Measurements from ENCODE around the gene OSBPL8.

Gene OSBPL8

DNA sequence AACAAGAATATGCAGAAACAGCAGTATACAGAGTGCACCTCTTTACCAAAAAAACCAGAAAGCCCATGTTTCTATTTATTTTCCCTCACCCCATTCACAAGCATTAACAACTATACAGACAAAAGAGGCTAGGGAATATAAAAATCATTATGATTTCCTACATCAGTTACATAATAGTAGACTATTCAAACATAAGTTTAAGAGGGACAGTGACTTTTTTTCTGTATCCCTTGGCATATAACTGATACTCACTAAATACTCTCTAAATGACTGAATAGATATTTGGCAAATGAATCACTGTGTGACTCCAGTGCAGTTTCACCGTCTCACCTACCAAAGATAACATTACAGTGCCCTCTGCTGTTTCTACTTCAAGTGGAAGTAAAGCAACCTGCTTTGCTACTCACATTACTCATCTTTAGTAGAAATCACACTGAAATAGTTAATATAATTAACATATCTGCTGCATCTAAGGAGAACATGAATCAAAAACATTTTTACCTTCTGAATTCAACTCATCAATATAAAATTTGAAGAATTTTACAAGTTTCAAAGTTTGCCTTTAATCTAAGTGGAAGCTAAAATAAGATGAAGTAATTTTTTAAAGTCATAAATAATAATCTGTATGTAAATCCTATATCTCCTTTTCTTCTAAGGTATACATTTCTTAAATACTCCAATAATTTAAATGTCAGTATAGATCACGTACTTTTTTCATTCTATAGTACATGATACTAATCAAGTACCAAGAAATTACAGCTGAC is 103.8 kb downstream of the OSBPL8 start:
- DNase-seq (ENCODE audit: insufficient read length, low spot score) (no peak), FAIRE-seq (peak; percentile 73)
- peak; percentile 66 for TF ChIP-seq CTCF (IDR thresholded peaks at IDR 0.05; ENCODE audit: insufficient read depth, missing control alignments)

DNA sequence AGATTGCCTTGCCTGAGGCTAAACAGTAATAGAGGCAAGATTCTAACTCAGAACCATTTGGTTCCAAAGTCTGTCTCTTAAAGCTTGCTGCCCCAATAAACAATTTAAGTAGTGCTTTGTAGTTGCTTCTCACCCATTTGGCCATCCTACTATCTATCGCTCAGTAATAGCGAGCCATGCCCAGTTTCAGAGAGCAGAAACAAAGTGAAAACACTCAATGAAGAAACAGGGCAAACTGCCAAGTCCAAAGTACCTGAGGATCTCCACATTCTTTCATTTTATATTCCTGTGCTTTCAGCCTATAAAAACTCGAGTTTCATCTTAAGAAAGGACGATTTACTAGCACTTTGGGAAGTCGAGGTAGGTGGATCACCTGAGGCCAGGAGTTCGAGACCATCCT is 108.0 kb downstream of the OSBPL8 start:
- DNase-seq (ENCODE audit: insufficient read length, low spot score) (no peak), FAIRE-seq (no peak)
- TF ChIP-seq CTCF (IDR thresholded peaks at IDR 0.05; ENCODE audit: insufficient read depth, missing control alignments) = no peak

DNA sequence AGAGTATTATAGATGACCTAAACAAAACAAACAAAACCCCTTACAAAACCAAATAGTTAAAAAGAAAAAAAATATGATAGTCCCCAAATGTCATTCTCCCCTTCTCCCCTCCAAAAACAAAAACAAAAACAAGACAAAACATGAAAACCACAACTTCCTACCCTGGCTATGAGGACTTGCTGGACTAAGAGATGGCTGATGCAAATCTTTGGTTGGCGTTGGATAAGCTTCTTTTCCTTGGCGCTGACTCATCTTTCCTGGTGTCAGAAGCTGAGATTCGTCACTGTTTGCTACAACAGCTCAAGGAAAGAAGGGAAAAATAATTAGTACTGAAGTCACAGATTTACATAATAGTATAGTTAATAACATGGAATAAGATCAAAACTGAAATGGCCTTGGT is 108.9 kb downstream of the OSBPL8 start:
- no peak for FAIRE-seq
- no peak for DNase-seq (ENCODE audit: insufficient read length, low spot score)
- TF ChIP-seq CTCF (IDR thresholded peaks at IDR 0.05; ENCODE audit: insufficient read depth, missing control alignments) = no peak

- no peak for FAIRE-seq
- no peak for TF ChIP-seq CTCF (IDR thresholded peaks at IDR 0.05; ENCODE audit: insufficient read depth, missing control alignments)
- DNase-seq (ENCODE audit: insufficient read length, low spot score) = no peak
Measured at GRCh38 chr12:76449993-76450392, 109.6 kb downstream of the OSBPL8 start.

DNA sequence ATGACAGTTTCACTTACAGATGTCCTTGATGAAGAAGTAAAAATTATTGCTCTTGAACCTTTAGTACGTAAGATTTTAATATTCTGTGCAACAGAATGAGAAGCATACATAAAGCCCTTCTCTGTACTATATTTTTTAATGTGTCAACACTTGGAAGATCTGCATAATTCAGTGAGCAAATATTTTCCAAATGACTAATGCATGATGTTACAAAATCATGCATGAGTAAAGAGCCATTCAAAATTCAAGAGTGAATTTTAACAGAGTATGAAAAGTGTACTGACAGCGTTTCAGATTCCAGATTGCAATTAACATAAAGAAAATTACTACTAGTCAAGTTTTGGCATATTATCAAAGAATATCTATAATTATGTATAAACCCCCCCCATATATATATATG is 110.0 kb downstream of the OSBPL8 start:
- no peak for TF ChIP-seq CTCF (IDR thresholded peaks at IDR 0.05; ENCODE audit: insufficient read depth, missing control alignments)
- DNase-seq (ENCODE audit: insufficient read length, low spot score) (no peak), FAIRE-seq (no peak)

DNA sequence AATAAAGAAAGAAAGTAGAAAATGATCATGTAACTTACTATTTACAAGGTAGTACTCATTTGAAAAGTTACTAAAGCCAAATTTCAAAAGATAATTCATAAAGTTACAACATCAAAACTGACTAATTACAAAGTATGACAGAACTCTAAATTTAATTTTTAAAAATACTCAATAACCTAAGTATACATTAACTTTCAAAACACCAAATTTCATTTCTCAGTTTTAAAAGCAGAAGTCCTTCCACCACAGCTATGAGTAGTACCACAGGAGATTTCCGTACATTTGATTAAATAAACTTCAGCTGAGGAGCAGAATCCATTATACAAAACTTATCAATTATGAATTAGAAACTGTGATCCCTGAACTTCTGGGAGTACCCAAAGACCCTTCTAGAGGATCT is 110.6 kb downstream of the OSBPL8 start:
- no peak for DNase-seq (ENCODE audit: insufficient read length, low spot score)
- TF ChIP-seq CTCF (IDR thresholded peaks at IDR 0.05; ENCODE audit: insufficient read depth, missing control alignments) = no peak
- FAIRE-seq = no peak

- DNase-seq (ENCODE audit: insufficient read length, low spot score) (no peak), FAIRE-seq (no peak)
- TF ChIP-seq CTCF (IDR thresholded peaks at IDR 0.05; ENCODE audit: insufficient read depth, missing control alignments) = no peak
Measured at GRCh38 chr12:76446090-76446489, 113.5 kb downstream of the OSBPL8 start.
